SJCRH30 (cell line): ENCODE measurements around the gene DUS2. TPM values are rescaled to one million over a fixed set of nuclear protein-coding genes. Genes with fewer than 3 reads are reported as not detected.

Experiments
- DNase-seq, 2 experiments: peaks; one replicate each; pipeline ENCODE4 v3.0.0-alpha.2; 2015 to 2020
- H3K27ac ChIP-seq: fragments of 250-450 bp; sonication (Bioruptor Pico); 2 replicates; pipeline ENCODE4 v1.5.1; 2020; ENCODE audit warnings: mild to moderate bottlenecking, moderate library complexity
- H3K27me3 ChIP-seq: fragments of 250-450 bp; sonication (Bioruptor Pico); 2 replicates; pipeline ENCODE4 v1.5.1; 2020; ENCODE audit warnings: mild to moderate bottlenecking, moderate library complexity
- H3K36me3 ChIP-seq: fragments of 250-450 bp; sonication (Bioruptor Pico); 2 replicates; pipeline ENCODE4 v1.5.1; 2020; ENCODE audit warnings: mild to moderate bottlenecking, moderate library complexity
- H3K4me1 ChIP-seq: fragments of 250-450 bp; sonication (Bioruptor Pico); 2 replicates; pipeline ENCODE4 v1.5.1; 2020; ENCODE audit warnings: mild to moderate bottlenecking, moderate library complexity
- H3K4me3 ChIP-seq: fragments of 250-450 bp; sonication (Bioruptor Pico); 2 replicates; pipeline ENCODE4 v1.5.1; 2020; ENCODE audit warnings: mild to moderate bottlenecking, moderate library complexity
- H3K9me3 ChIP-seq: fragments of 250-450 bp; sonication (Bioruptor Pico); replicated peaks from 2 replicates; pipeline ENCODE4 v1.5.1; 2020; ENCODE audit warnings: mild to moderate bottlenecking, moderate library complexity
- total RNA-seq: library from RNA; depleted of rRNA; stranded (reverse); fragments of >200 nt; shearing (Covaris generic); gene quantifications from 2 replicates; pipeline ENCODE4 v1.2.3, GENCODE V29; 2014

DUS2 gene
- total RNA-seq, 1 experiment from 2014 or later: 9.0 TPM

- no peaks in the 10 kb centered on the region for H3K9me3 ChIP-seq
- no peak overlapping the region for H3K4me3 ChIP-seq
- H3K27me3 ChIP-seq: no peaks in the 10 kb centered on the region
- DNase-seq: no peak
- no peaks in the 10 kb centered on the region for H3K36me3 ChIP-seq
- no peak overlapping the region for H3K27ac ChIP-seq
- no peaks in the 10 kb centered on the region for H3K4me1 ChIP-seq
Measured at GRCh38 chr16:68049449-68049848, 26.4 kb downstream of the DUS2 start.

GRCh38 chr16:68055395-68055794, 32.3 kb downstream of the DUS2 start:
- H3K27ac ChIP-seq: no peak overlapping the region
- no peak for DNase-seq
- no peaks in the 10 kb centered on the region for H3K27me3 ChIP-seq
- H3K36me3 ChIP-seq: no peaks in the 10 kb centered on the region; the same call in 1 of the 2 replicates
- no peaks in the 10 kb centered on the region for H3K9me3 ChIP-seq
- no peaks in the 10 kb centered on the region for H3K4me1 ChIP-seq
- no peak overlapping the region for H3K4me3 ChIP-seq

GRCh38 chr16:68059804-68060203, 36.7 kb downstream of the DUS2 start:
- Histone ChIP-seq H3K4me3 (no peak overlapping the region), H3K9me3 (no peaks in the 10 kb centered on the region), H3K27ac (no peak overlapping the region), H3K4me1 (no peaks in the 10 kb centered on the region), H3K36me3 (no peaks in the 10 kb centered on the region; the same call in 1 of the 2 replicates), H3K27me3 (no peaks in the 10 kb centered on the region)
- no peak for DNase-seq

- H3K4me1 ChIP-seq: no peaks in the 10 kb centered on the region
- no peaks in the 10 kb centered on the region for H3K9me3 ChIP-seq
- no peak for DNase-seq
- no peak overlapping the region for H3K27ac ChIP-seq
- no peaks in the 10 kb centered on the region; the same call in 1 of the 2 replicates for H3K36me3 ChIP-seq
- H3K27me3 ChIP-seq: no peaks in the 10 kb centered on the region
- no peak overlapping the region for H3K4me3 ChIP-seq
Measured at GRCh38 chr16:68061396-68061795, 38.3 kb downstream of the DUS2 start.

DNA sequence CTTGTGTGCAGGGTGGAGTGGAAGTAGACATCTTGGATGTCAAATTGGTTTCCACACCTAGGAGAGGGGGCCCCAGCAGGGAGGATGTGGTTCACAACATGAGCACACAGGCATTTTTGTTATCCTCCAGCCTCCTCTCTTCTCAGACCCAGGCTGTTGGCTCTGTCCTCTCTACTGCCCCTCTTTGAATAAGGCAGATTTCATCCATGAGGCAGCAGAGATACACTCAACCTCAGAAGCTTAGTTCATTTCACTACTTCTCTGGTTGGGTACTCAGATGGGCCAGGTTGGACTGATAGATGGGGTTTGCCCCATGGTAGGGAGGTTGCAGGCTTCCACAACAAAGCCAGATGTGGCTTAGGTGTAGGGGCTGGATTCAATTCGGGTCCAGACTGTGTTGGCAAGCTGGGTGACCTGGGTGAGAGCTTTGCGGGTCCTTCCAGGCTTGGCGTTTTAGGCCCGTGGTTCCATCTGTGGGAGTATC, 39.9 kb downstream of the DUS2 start:
- no peak for DNase-seq
- Histone ChIP-seq H3K4me3 (no peak overlapping the region), H3K27me3 (no peaks in the 10 kb centered on the region), H3K9me3 (no peaks in the 10 kb centered on the region), H3K4me1 (peaks cover 5% of the 10 kb centered on the region), H3K36me3 (no peaks in the 10 kb centered on the region), H3K27ac (no peak overlapping the region)

GRCh38 chr16:68064791-68065365, 41.8 kb downstream of the DUS2 start:
- peak; percentile 67 to 76 for DNase-seq

GRCh38 chr16:68065716-68066305, 42.7 kb downstream of the DUS2 start:
- Histone ChIP-seq H3K27me3 (no peaks in the 10 kb centered on the region), H3K9me3 (no peaks in the 10 kb centered on the region), H3K36me3 (no peaks in the 10 kb centered on the region), H3K27ac (no peak overlapping the region), H3K4me1 (peaks cover 28% of the 10 kb centered on the region), H3K4me3 (no peak overlapping the region)
- no peak for DNase-seq

More at GRCh38 chr16:68064791-68065365, 41.8 kb downstream of the DUS2 start:
- Histone ChIP-seq H3K4me3 (no peak overlapping the region), H3K36me3 (no peaks in the 10 kb centered on the region), H3K9me3 (no peaks in the 10 kb centered on the region), H3K27me3 (no peaks in the 10 kb centered on the region), H3K27ac (no peak overlapping the region), H3K4me1 (peaks cover 19% of the 10 kb centered on the region)

GRCh38 chr16:68066763-68067162, 43.7 kb downstream of the DUS2 start:
- Histone ChIP-seq H3K36me3 (no peaks in the 10 kb centered on the region), H3K4me1 (peaks cover 33% of the 10 kb centered on the region), H3K9me3 (no peaks in the 10 kb centered on the region), H3K27me3 (no peaks in the 10 kb centered on the region), H3K4me3 (no peak overlapping the region), H3K27ac (no peak overlapping the region)
- DNase-seq: no peak

GRCh38 chr16:68068926-68069325, 45.8 kb downstream of the DUS2 start:
- peaks cover 41% of the 10 kb centered on the region for H3K4me1 ChIP-seq
- H3K9me3 ChIP-seq: no peaks in the 10 kb centered on the region
- DNase-seq: no peak
- no peak overlapping the region for H3K4me3 ChIP-seq
- peak overlapping the region; percentile 70 for H3K27ac ChIP-seq
- no peaks in the 10 kb centered on the region for H3K36me3 ChIP-seq
- no peaks in the 10 kb centered on the region for H3K27me3 ChIP-seq

DNA sequence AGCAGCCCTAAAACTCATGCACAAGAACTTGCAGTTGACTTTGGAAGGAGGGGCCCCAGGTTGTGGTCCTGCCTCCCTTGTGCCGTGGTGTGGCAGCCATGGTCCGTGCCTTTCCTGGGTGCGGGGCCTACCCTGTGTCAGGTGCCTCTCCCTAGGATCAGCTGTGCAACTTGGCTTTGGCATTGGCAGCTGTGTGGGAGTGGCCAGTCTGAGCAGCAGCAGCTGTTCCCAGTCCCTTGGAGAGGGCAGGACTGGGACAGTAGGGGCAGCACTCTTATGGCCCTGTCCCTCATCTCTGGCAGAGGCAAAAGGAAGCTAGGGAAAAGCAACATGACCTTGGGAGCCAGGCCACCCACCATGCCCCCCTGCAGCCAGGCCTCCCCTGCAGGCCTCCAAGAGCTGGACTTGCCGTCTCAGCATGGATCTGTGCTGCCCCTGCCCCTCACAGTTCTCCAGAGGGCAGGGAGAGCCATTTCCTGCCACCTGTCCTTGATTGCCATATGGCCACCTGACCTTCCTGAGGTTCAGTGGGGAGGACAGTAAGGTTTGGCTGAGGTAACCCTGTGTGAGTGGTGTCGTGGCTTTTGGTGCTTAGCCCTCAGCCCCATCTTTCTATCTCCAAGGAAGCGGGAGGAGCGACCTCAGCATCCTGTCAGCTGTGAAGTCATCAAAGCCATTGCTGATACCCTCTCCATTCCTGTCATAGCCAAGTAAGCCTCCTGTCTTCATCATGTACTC, 46.6 kb downstream of the DUS2 start:
- H3K27ac ChIP-seq: peak overlapping the region; percentile 70
- H3K4me1 ChIP-seq: peaks cover 41% of the 10 kb centered on the region
- peak; percentile 91 to 93 for DNase-seq
- no peaks in the 10 kb centered on the region for H3K27me3 ChIP-seq
- H3K9me3 ChIP-seq: no peaks in the 10 kb centered on the region
- no peaks in the 10 kb centered on the region for H3K36me3 ChIP-seq
- H3K4me3 ChIP-seq: no peak overlapping the region

GRCh38 chr16:68070249-68070730, 47.2 kb downstream of the DUS2 start:
- DNase-seq: peak in 1 of 2 experiments; percentile 13
- Histone ChIP-seq H3K27ac (peak overlapping the region; percentile 70), H3K9me3 (no peaks in the 10 kb centered on the region), H3K27me3 (no peaks in the 10 kb centered on the region), H3K4me1 (peaks cover 41% of the 10 kb centered on the region), H3K36me3 (no peaks in the 10 kb centered on the region), H3K4me3 (no peak overlapping the region)

DNA sequence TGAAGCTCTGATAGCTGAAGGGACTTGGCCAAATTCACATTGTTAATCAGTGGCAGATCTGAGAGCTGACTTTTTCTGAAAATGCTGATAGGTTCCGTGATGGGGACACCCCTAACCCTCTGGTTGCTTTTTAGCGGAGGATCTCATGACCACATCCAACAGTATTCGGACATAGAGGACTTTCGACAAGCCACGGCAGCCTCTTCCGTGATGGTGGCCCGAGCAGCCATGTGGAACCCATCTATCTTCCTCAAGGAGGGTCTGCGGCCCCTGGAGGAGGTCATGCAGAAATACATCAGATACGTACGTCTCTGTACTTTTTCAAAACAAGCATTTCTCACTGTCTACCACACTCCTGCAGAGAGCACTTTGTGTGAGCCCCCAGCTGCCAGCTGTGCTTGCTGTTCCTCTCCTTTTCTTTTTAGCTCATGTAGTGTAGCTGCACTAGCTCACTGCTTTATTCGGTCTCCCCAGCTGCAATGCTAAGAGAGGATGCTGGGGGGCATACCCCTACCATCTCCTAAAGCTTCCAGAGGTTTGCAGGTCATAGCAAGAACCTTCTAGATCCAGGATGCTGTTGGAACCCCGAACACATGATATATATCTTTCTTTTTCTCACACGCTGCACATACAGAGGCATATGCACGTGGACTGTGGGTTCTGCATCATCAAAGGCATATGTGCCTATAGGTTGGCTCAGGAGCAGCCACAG, 47.9 kb downstream of the DUS2 start:
- no peak for DNase-seq
- Histone ChIP-seq H3K4me1 (peaks cover 41% of the 10 kb centered on the region), H3K27ac (peak overlapping the region; percentile 70)

DNA sequence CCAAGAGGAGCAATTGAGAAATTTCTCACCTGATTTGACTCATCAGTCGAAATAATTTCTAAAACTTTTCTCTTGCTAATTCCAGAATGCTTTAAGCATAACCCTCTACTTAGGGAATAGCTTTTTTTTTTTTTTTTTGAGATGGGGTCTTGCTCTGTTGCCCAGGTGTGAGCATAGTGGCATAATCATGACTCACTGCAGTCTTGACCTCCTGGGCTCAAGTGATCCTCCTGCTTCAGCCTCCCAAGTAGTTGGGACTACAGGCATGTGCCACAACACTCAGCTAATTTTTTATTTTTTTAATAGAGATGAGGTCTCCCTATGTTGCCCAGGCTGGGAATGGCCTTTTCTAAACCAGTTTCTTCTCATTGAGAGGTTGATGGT, 48.4 kb downstream of the DUS2 start:
- Histone ChIP-seq H3K36me3 (no peaks in the 10 kb centered on the region), H3K4me1 (peaks cover 41% of the 10 kb centered on the region)

More for the DNA sequence above, 47.9 kb downstream of the DUS2 start:
- no peaks in the 10 kb centered on the region for H3K27me3 ChIP-seq
- H3K36me3 ChIP-seq: no peaks in the 10 kb centered on the region
- H3K4me3 ChIP-seq: no peak overlapping the region
- no peaks in the 10 kb centered on the region for H3K9me3 ChIP-seq

GRCh38 chr16:68072038-68072695, 49.1 kb downstream of the DUS2 start:
- DNase-seq: no peak
- Histone ChIP-seq H3K4me3 (no peak overlapping the region), H3K4me1 (peaks cover 41% of the 10 kb centered on the region), H3K27ac (peak overlapping the region; percentile 42), H3K36me3 (no peaks in the 10 kb centered on the region), H3K9me3 (no peaks in the 10 kb centered on the region), H3K27me3 (no peaks in the 10 kb centered on the region)

More for the DNA sequence above, 48.4 kb downstream of the DUS2 start:
- no peak overlapping the region for H3K4me3 ChIP-seq
- no peaks in the 10 kb centered on the region for H3K9me3 ChIP-seq
- no peak overlapping the region for H3K27ac ChIP-seq
- no peak for DNase-seq
- H3K27me3 ChIP-seq: no peaks in the 10 kb centered on the region
